CD4-positive, alpha-beta memory T cell (primary cell): ENCODE measurements around the gene TMEM126B. TPM values are rescaled to one million over a fixed set of nuclear protein-coding genes. Genes with fewer than 3 reads are reported as not detected.

Experiments
- CTCF ChIA-PET: fragments of 350-600 bp; sonication (Branson Sonifier 250); formaldehyde crosslinking; loops from one replicate; lab custom pipeline; 2021; ENCODE audit warnings: inconsistent platforms; ENCODE audit not compliant: partially characterized antibody; lab: Charles Lee
- POLR2A ChIA-PET: fragments of 350-600 bp; sonication (Branson Sonifier 250); formaldehyde crosslinking; loops from one replicate; lab custom pipeline; 2021; ENCODE audit not compliant: partially characterized antibody; lab: Charles Lee
- DNase-seq, 5 donors: peaks; one replicate each; pipeline versions ENCODE4 v3.0.0 to v3.0.0-alpha.2; 2020 to 2022; ENCODE audit warnings: mixed read lengths in 1 of 5
- H3K27ac ChIP-seq: one replicate; pipeline ENCODE4 v1.7.0; 2013; ENCODE audit warnings: low read depth, low read length
- H3K27me3 ChIP-seq: 2 replicates; pipeline ENCODE4 v1.7.0; 2013; ENCODE audit warnings: mild to moderate bottlenecking, low read length, moderate library complexity; ENCODE audit not compliant: insufficient read depth
- H3K36me3 ChIP-seq: 2 replicates; pipeline ENCODE4 v1.7.0; 2013; ENCODE audit warnings: mild to moderate bottlenecking, low read length, moderate library complexity; ENCODE audit not compliant: insufficient read depth
- H3K4me1 ChIP-seq: 2 replicates; pipeline ENCODE4 v1.7.0; 2013; ENCODE audit warnings: mild to moderate bottlenecking, low read length, moderate library complexity; ENCODE audit not compliant: insufficient read depth
- H3K4me3 ChIP-seq, 2 donors: one replicate each; pipeline ENCODE4 v1.7.0; 2013; ENCODE audit warnings: low read length in 2 of 2, mild to moderate bottlenecking in 1 of 2
- H3K9me3 ChIP-seq, 2 donors: one replicate each; pipeline ENCODE4 v1.7.0; 2013; ENCODE audit warnings: low read length in 2 of 2, control low read depth in 1 of 2; ENCODE audit not compliant: control insufficient read depth in 1 of 2
- H3K27ac Mint-ChIP-seq, 7 donors: one replicate each; pipeline ENCODE4 v1.8.0; 2020 to 2021; ENCODE audit warnings: mixed read lengths in 7 of 7, mild to moderate bottlenecking in 6 of 7, inconsistent platforms in 3 of 7, moderate library complexity in 3 of 7
- H3K27me3 Mint-ChIP-seq, 2 donors: one replicate each; pipeline ENCODE4 v1.8.0; 2020 to 2021; ENCODE audit warnings: mixed read lengths in 2 of 2
- H3K36me3 Mint-ChIP-seq, 2 donors: one replicate each; pipeline ENCODE4 v1.8.0; 2020 to 2021; ENCODE audit warnings: mixed read lengths in 2 of 2, inconsistent platforms in 1 of 2, mild to moderate bottlenecking in 1 of 2
- H3K4me1 Mint-ChIP-seq, 4 donors: one replicate each; pipeline ENCODE4 v1.8.0; 2020 to 2021; ENCODE audit warnings: mixed read lengths in 4 of 4, mild to moderate bottlenecking in 1 of 4
- H3K4me3 Mint-ChIP-seq, 8 donors: one replicate each; pipeline ENCODE4 v1.8.0; 2020 to 2021; ENCODE audit warnings: mixed read lengths in 8 of 8, mild to moderate bottlenecking in 7 of 8, moderate library complexity in 6 of 8, inconsistent platforms in 3 of 8
- H3K9me3 Mint-ChIP-seq, 8 donors: one replicate each; pipeline ENCODE4 v1.8.0; 2020 to 2021; ENCODE audit warnings: mixed read lengths in 8 of 8, mild to moderate bottlenecking in 5 of 8, inconsistent platforms in 3 of 8, moderate library complexity in 1 of 8
- intact Hi-C: fragments of 100-400 bp; cut with micrococcal nuclease; formaldehyde crosslinking; loops from one replicate; pipeline ENCODE4 v1.15.1; 2023
- polyA plus RNA-seq, 2 donors: library from polyadenylated mRNA; unstranded; fragments of 300-500 nt; fragmentation: Illumina TruSeq; gene quantifications; one replicate each; pipeline ENCODE4 v1.2.3, GENCODE V29; 2021
- total RNA-seq, 2 experiments: library from RNA; stranded (reverse); gene quantifications; one replicate each; pipeline ENCODE4 v1.2.3, GENCODE V29; 2021

Gene TMEM126B
- total and polyA plus RNA-seq, 4 experiments from 2014 or later = 40.9 to 73.4 (median 56.7) TPM

DNA sequence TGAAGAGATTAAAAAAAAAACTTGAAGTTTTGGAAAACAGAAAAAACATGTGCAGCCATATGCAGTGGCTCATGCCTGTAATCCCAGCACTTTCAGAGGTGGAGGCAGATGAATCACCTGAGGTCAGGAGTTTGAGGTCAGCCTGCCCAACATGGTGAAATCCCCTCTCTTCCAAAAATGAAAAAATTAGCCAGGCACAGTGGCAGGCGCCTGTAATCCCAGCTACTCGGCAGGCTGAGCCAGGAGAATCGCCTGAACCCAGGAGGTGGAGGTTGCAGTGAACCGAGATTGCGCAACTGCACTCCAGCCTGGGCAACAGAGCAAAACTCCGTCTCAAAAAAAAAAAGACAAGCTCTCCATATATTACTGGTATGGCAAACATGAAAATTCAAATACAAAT is 8.9 kb upstream of the TMEM126B start:
- no peak overlapping the region for H3K27ac ChIP-seq
- no peaks in the 10 kb centered on the region for H3K4me1 ChIP-seq
- H3K36me3 ChIP-seq = no peaks in the 10 kb centered on the region
- intact Hi-C loops = no loop called here
- Mint-ChIP-seq H3K4me1 (no peaks in the 10 kb centered on the region), H3K9me3 (no peaks in the 10 kb centered on the region), H3K27ac (no peak overlapping the region), H3K36me3 (peaks cover 0 to 4% of the 10 kb centered on the region in 2 donors), H3K4me3 (no peak overlapping the region), H3K27me3 (no peaks in the 10 kb centered on the region)
- DNase-seq = no peak
- ChIA-PET POLR2A (no interaction called here), CTCF (no interaction called here)
- H3K4me3 ChIP-seq = no peak overlapping the region
- H3K27me3 ChIP-seq = no peaks in the 10 kb centered on the region
- H3K9me3 ChIP-seq = no peaks in the 10 kb centered on the region

GRCh38 chr11:85620256-85620655 is 8.1 kb upstream of the TMEM126B start:
- POLR2A ChIA-PET = no interaction called here
- CTCF ChIA-PET = no interaction called here
- Histone ChIP-seq H3K4me3 (no peak overlapping the region), H3K4me1 (no peaks in the 10 kb centered on the region), H3K27me3 (no peaks in the 10 kb centered on the region), H3K36me3 (no peaks in the 10 kb centered on the region), H3K9me3 (no peaks in the 10 kb centered on the region), H3K27ac (no peak overlapping the region)
- H3K4me1 Mint-ChIP-seq = peaks cover 1 to 4% (median 3%) of the 10 kb centered on the region in 4 donors
- peaks cover 0 to 2% of the 10 kb centered on the region in 2 donors for H3K27me3 Mint-ChIP-seq
- no peak overlapping the region for H3K27ac Mint-ChIP-seq
- H3K36me3 Mint-ChIP-seq = peaks cover 0 to 4% of the 10 kb centered on the region in 2 donors
- intact Hi-C loops = no loop called here
- DNase-seq = no peak
- H3K9me3 Mint-ChIP-seq = no peaks in the 10 kb centered on the region
- no peak overlapping the region for H3K4me3 Mint-ChIP-seq

GRCh38 chr11:85626496-85626895 is 1.9 kb upstream of the TMEM126B start:
- intact Hi-C loops = no loop called here
- H3K27ac ChIP-seq = no peak overlapping the region
- peak overlapping the region; percentile 5 to 99 (median 97) for H3K27ac Mint-ChIP-seq
- POLR2A ChIA-PET = interaction anchor here (2.8 to 4.3 kb wide), 3 partner anchors 21 to 618 kb away, joined by 18 to 68 read pairs (median 55); partner anchors contain the start of genes CREBZF, EED and TMEM126A
- H3K36me3 ChIP-seq = peaks cover 6% of the 10 kb centered on the region
- H3K4me3 Mint-ChIP-seq = peak overlapping the region in 6 of 8 donors; percentile 23 to 99 (median 98)
- DNase-seq = no peak
- H3K27me3 ChIP-seq = no peaks in the 10 kb centered on the region
- H3K4me1 ChIP-seq = peaks cover 30% of the 10 kb centered on the region
- CTCF ChIA-PET = interaction anchor here (0.8 to 1.1 kb wide), 2 partner anchors 37 to 228 kb away, joined by 3 to 4 read pairs; no protein-coding TSS in a partner anchor
- H3K9me3 ChIP-seq = no peaks in the 10 kb centered on the region
- peaks cover 27 to 47% (median 36%) of the 10 kb centered on the region in 4 donors for H3K4me1 Mint-ChIP-seq
- peaks cover 0 to 2% of the 10 kb centered on the region in 2 donors for H3K27me3 Mint-ChIP-seq
- no peak overlapping the region for H3K4me3 ChIP-seq
- peaks cover 0 to 1% (median 0%) of the 10 kb centered on the region in 8 donors for H3K9me3 Mint-ChIP-seq
- peaks cover 1 to 22% of the 10 kb centered on the region in 2 donors for H3K36me3 Mint-ChIP-seq

GRCh38 chr11:85627332-85627997 is 928 bp upstream of the TMEM126B start, which contains the start of gene DLG2:
TSS of gene DLG2 (minus strand) at chr11:85627344.
- intact Hi-C loops = no loop called here
- H3K36me3 Mint-ChIP-seq = peaks cover 5 to 29% of the 10 kb centered on the region in 2 donors
- Histone ChIP-seq H3K4me1 (peaks cover 30% of the 10 kb centered on the region), H3K9me3 (no peaks in the 10 kb centered on the region), H3K4me3 (peak within 1 kb of the TSS; percentile 58 to 73), H3K27ac (peak within 1 kb of the TSS; percentile 82), H3K36me3 (peaks cover 6% of the 10 kb centered on the region), H3K27me3 (no peaks in the 10 kb centered on the region)
- peaks cover 0 to 2% of the 10 kb centered on the region in 2 donors for H3K27me3 Mint-ChIP-seq
- ChIA-PET CTCF (interaction anchor here (0.5 to 1.8 kb wide), 8 partner anchors 11 to 667 kb away, joined by 3 to 11 read pairs (median 4); partner anchors contain the start of genes CCDC83, EED and TMEM126A), POLR2A (interaction anchor here (0.8 to 4.3 kb wide), 13 partner anchors 10 to 617 kb away, joined by 3 to 68 read pairs (median 9); partner anchors contain the start of genes CCDC83, CREBZF, EED and PICALM)
- H3K27ac Mint-ChIP-seq = peak within 1 kb of the TSS; percentile 91 to 99 (median 97)
- peak within 1 kb of the TSS; percentile 93 to 99 (median 98) for H3K4me3 Mint-ChIP-seq
- peaks cover 27 to 47% (median 36%) of the 10 kb centered on the region in 4 donors for H3K4me1 Mint-ChIP-seq
- H3K9me3 Mint-ChIP-seq = peaks cover 0 to 1% (median 0%) of the 10 kb centered on the region in 8 donors
- DNase-seq = peak in 2 of 5 donors; percentile 33 to 35

DNA sequence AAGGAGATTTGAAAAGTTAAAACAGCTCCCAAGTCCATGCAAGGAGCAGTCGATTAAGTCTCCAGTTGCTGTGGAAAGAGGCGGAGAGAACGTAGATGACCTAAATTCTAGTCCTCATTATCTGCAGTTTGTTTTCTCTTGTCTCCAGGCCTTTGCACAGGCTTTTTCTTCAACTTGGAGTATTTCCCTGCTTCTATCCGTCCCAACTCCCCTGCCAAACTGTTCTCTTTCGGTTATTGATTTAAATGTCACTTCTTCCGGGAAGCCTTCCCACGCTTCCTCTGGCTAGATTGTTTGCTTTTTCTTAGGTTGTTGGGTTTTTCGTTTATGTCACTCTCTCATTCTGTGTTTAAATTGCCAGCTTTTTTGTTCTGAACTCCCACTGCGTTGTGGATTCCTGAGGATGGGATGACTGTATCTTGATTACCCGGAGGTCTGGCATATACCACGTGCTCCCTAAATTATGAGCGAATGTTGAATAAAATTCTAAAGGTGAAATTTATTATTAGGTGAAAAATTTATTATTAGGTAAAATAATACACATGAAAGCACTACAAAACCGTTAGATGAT is 463 bp downstream of the TMEM126B start:
- Histone ChIP-seq H3K27me3 (no peaks in the 10 kb centered on the region), H3K27ac (peak overlapping the region; percentile 82), H3K9me3 (no peaks in the 10 kb centered on the region), H3K4me3 (peak overlapping the region; percentile 58 to 73), H3K4me1 (peaks cover 30% of the 10 kb centered on the region), H3K36me3 (peaks cover 6% of the 10 kb centered on the region)
- Mint-ChIP-seq H3K9me3 (peaks cover 0 to 1% (median 0%) of the 10 kb centered on the region in 8 donors), H3K36me3 (peaks cover 13 to 32% of the 10 kb centered on the region in 2 donors), H3K4me1 (peaks cover 27 to 47% (median 36%) of the 10 kb centered on the region in 4 donors), H3K27me3 (peaks cover 0 to 2% of the 10 kb centered on the region in 2 donors), H3K4me3 (peak overlapping the region; percentile 93 to 99 (median 98)), H3K27ac (peak overlapping the region; percentile 91 to 99 (median 97))
- ChIA-PET POLR2A (interaction anchor here (0.8 to 4.3 kb wide), 11 partner anchors 9 to 673 kb away, joined by 3 to 68 read pairs (median 11); partner anchors contain the start of genes CREBZF, EED, HIKESHI and PICALM), CTCF (interaction anchor here (0.8 to 1.8 kb wide), 5 partner anchors 19 to 226 kb away, joined by 3 to 11 read pairs (median 7); partner anchors contain the start of genes CCDC83 and TMEM126A)
- DNase-seq = no peak
- intact Hi-C loops = loop anchor here (1.0 to 2.0 kb wide), 8 partner anchors 18 to 674 kb away; partner anchors contain the start of genes HIKESHI, PICALM and TMEM126A

DNA sequence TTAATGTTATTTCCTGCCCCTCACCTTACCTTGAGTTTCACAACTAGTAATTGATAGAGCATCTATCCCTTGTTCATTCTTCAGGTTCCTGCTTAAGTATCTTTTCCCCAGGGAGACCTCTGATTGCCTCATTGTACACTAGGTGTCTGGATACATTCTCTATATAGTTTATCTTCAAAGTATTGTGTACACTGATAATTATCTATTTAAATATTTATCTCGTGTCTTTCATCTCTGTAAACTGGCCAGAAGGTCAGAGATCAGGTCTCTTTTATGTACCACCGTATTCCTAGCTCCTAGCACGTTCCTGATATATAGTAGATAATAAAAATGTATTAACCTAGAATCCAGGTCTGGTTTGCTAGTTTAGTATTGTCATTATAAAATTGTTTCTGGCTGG is 6.4 kb downstream of the TMEM126B start:
- Histone ChIP-seq H3K9me3 (no peaks in the 10 kb centered on the region), H3K27me3 (no peaks in the 10 kb centered on the region), H3K27ac (no peak overlapping the region), H3K36me3 (peaks cover 24% of the 10 kb centered on the region), H3K4me3 (no peak overlapping the region), H3K4me1 (peaks cover 8% of the 10 kb centered on the region)
- intact Hi-C loops = no loop called here
- no peaks in the 10 kb centered on the region for H3K27me3 Mint-ChIP-seq
- no peak for DNase-seq
- ChIA-PET POLR2A (interaction anchor here (1.3 kb wide), 1 partner anchor 12 kb away, joined by 3 read pairs; no protein-coding TSS in a partner anchor), CTCF (interaction anchor here (0.6 kb wide), 1 partner anchor 659 kb away, joined by 4 read pairs; no protein-coding TSS in a partner anchor)
- no peak overlapping the region for H3K4me3 Mint-ChIP-seq
- peaks cover 1 to 10% (median 7%) of the 10 kb centered on the region in 4 donors for H3K4me1 Mint-ChIP-seq
- peaks cover 38 to 55% of the 10 kb centered on the region in 2 donors for H3K36me3 Mint-ChIP-seq
- H3K9me3 Mint-ChIP-seq = no peaks in the 10 kb centered on the region
- H3K27ac Mint-ChIP-seq = no peak overlapping the region
